AG09319 (cell line): Measurements from ENCODE around the gene SH3PXD2A.

Source experiments
- DNase-seq: peaks from one replicate; pipeline ENCODE4 v3.0.0-alpha.2; 2010; ENCODE audit warnings: low read depth; ENCODE audit errors: extremely low read depth
- CTCF ChIP-seq: IDR thresholded peaks from 2 replicates; pipeline ENCODE4 v1.5.1; 2011; ENCODE audit warnings: low read depth, mild to moderate bottlenecking, inconsistent platforms, low read length, moderate library complexity

SH3PXD2A gene

DNA sequence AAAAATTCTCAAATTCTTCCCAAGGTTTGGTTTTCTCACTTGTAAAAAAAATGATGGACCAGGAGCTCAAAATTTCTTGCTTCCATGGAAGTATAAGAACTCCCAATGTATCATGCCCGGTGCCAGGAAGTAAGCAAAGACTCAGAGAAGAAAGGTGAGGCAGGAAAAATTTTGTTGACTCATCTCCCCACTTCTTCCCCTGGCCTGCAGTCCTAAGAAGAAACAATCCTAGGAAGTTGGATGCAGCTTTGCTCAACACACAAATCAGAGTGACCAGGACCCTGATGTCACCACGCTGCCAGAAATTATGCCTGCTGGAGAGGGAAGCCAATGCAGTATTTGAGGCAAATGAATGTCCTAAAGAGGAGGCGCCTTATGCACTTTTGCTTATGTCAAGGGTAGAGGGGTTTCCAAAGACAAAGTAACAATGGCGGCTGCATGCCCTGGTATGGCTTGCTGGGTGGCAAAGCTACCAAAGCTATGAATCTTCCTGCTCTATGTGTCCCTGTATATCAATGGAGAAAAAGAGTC is 198.2 kb downstream of the SH3PXD2A start:
- no peak for TF ChIP-seq CTCF
- DNase-seq = no peak

- TF ChIP-seq CTCF = no peak
- no peak for DNase-seq
Observed at GRCh38 chr10:103654925-103655324, 200.5 kb downstream of the SH3PXD2A start.

- no peak for DNase-seq
- no peak for TF ChIP-seq CTCF
Observed at GRCh38 chr10:103653581-103654037, 201.8 kb downstream of the SH3PXD2A start.

- no peak for TF ChIP-seq CTCF
- no peak for DNase-seq
Observed at GRCh38 chr10:103652599-103653281, 202.6 kb downstream of the SH3PXD2A start.

- no peak for DNase-seq
- no peak for TF ChIP-seq CTCF
Observed at GRCh38 chr10:103651783-103652476, 203.4 kb downstream of the SH3PXD2A start.

DNA sequence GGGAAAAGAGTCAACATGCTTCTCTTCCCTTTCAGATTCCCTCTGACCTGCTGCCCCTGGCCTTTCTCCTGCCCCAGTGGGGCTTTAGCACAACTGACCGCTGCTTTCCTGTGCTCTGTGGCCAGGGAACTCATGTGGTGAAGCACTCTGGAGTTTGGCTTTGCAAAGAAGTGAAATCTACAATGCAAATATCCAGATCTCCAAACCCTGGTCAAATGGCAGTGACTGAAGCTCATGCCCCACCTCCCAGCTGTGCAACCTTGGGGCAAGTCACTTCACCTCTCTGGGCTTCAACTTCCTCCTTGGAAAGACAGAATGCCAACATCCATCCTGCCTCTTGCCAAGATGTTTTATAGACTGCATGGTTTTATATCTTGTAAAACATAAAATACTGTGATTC is 204.0 kb downstream of the SH3PXD2A start:
- no peak for TF ChIP-seq CTCF
- no peak for DNase-seq
